Hepatocyte (in vitro differentiated cells): Measurements from ENCODE around the gene MRPL21. TPM values are rescaled to one million over a fixed set of nuclear protein-coding genes. Genes with fewer than 3 reads are reported as not detected.

ENCODE experiments used
- DNase-seq: peaks from one replicate; pipeline ENCODE4 v3.0.0-alpha.2; 2016; ENCODE audit warnings: low spot score
- H2AFZ ChIP-seq: fragments of 200-600 bp; sonication (generic); 2 replicates; pipeline ENCODE4 v1.6.0; 2016; ENCODE audit warnings: antibody characterized with exemption, mild to moderate bottlenecking
- H3K27ac ChIP-seq: fragments of 200-600 bp; sonication (generic); 2 replicates; pipeline ENCODE4 v1.5.1; 2016; ENCODE audit warnings: mild to moderate bottlenecking
- H3K27me3 ChIP-seq: fragments of 200-600 bp; sonication (generic); 2 replicates; pipeline ENCODE4 v1.6.1; 2016
- H3K36me3 ChIP-seq: fragments of 200-600 bp; sonication (generic); replicated peaks from 2 replicates; pipeline ENCODE4 v1.5.1; 2016; ENCODE audit warnings: low read depth; ENCODE audit not compliant: insufficient read depth
- H3K4me1 ChIP-seq: fragments of 200-600 bp; sonication (generic); 2 replicates; pipeline ENCODE4 v1.5.1; 2016; ENCODE audit warnings: mild to moderate bottlenecking, moderate library complexity; ENCODE audit not compliant: insufficient read depth
- H3K4me2 ChIP-seq: fragments of 200-600 bp; sonication (generic); 2 replicates; pipeline ENCODE4 v1.6.0; 2016
- H3K4me3 ChIP-seq: fragments of 200-600 bp; sonication (generic); 2 replicates; pipeline ENCODE4 v1.5.1; 2016; ENCODE audit warnings: mild to moderate bottlenecking
- H3K79me2 ChIP-seq: fragments of 200-600 bp; sonication (generic); 2 replicates; pipeline ENCODE4 v1.6.0; 2017; ENCODE audit warnings: mild to moderate bottlenecking
- H3K9me2 ChIP-seq: fragments of 200-600 bp; sonication (generic); replicated peaks from 2 replicates; pipeline ENCODE4 v1.6.0; 2017; ENCODE audit warnings: mild to moderate bottlenecking; ENCODE audit not compliant: insufficient read depth
- H3K9me3 ChIP-seq: fragments of 200-600 bp; sonication (generic); 2 replicates; pipeline ENCODE4 v1.5.1; 2016; ENCODE audit warnings: low read depth, mild to moderate bottlenecking
- H4K20me1 ChIP-seq: fragments of 200-600 bp; sonication (generic); 2 replicates; pipeline ENCODE4 v1.6.0; 2016; ENCODE audit warnings: mild to moderate bottlenecking; ENCODE audit not compliant: insufficient read depth, poor library complexity, severe bottlenecking
- CTCF ChIP-seq: fragments of 200-600 bp; sonication (generic); IDR thresholded peaks from 2 replicates; pipeline ENCODE4 v1.5.1; 2016; ENCODE audit warnings: antibody characterized with exemption, mild to moderate bottlenecking; ENCODE audit not compliant: poor library complexity
- EZH2 ChIP-seq: fragments of 200-600 bp; sonication (generic); IDR thresholded peaks from 2 replicates; pipeline ENCODE4 v1.6.1; 2016; ENCODE audit warnings: antibody characterized with exemption, mild to moderate bottlenecking, borderline replicate concordance
- EZH2phosphoT487 ChIP-seq: fragments of 200-600 bp; sonication (generic); IDR thresholded peaks from one replicate; pipeline ENCODE4 v1.6.1; 2018; ENCODE audit warnings: antibody characterized with exemption, mild to moderate bottlenecking, low read depth, moderate library complexity; ENCODE audit not compliant: unreplicated experiment, severe bottlenecking
- WGBS: methylation state at CpG from one replicate; pipeline ENCODE4 v1.1.6; 2016; ENCODE audit warnings: low lambda C conversion rate; ENCODE audit errors: missing lambda C conversion rate; 5-methylcytosine and 5-hydroxymethylcytosine counted together
- polyA plus RNA-seq: library from polyadenylated mRNA; unstranded; fragments of >200 nt; fragmentation: Nextera tagmentation; extraction: Ambion mirVana; gene quantifications from 2 replicates; pipeline ENCODE4 v1.2.1, GENCODE V29; 2016
- total RNA-seq: library from RNA; depleted of rRNA; stranded (reverse); fragments of >200 nt; gene quantifications from 2 replicates; pipeline ENCODE4 v1.2.3, GENCODE V29; 2014

The MRPL21 gene
- total and polyA plus RNA-seq, 2 experiments from 2014 or later = 34.9 to 86.2 TPM

- Histone ChIP-seq H2AFZ (no peak overlapping the region), H3K9me2 (no peaks in the 10 kb centered on the region)
- 92% methylated on average over 17 of the region's 17 CpGs for WGBS
Observed at GRCh38 chr11:68948935-68949334, 45.3 kb upstream of the MRPL21 start.

GRCh38 chr11:68948496-68948895, 44.9 kb upstream of the MRPL21 start:
- H3K4me2 ChIP-seq = no peak overlapping the region
- H3K4me3 ChIP-seq = no peak overlapping the region
- WGBS = 47% methylated on average over 2 of the region's 2 CpGs
- no peaks in the 10 kb centered on the region for H3K9me3 ChIP-seq
- no peaks in the 10 kb centered on the region for H3K4me1 ChIP-seq
- H3K79me2 ChIP-seq = no peaks in the 10 kb centered on the region
- no peak overlapping the region for H3K27ac ChIP-seq
- DNase-seq = no peak
- H2AFZ ChIP-seq = no peak overlapping the region
- TF ChIP-seq EZH2 (no peak), EZH2phosphoT487 (no peak)
- H3K9me2 ChIP-seq = no peaks in the 10 kb centered on the region
- H4K20me1 ChIP-seq = no peaks in the 10 kb centered on the region
- H3K27me3 ChIP-seq = no peaks in the 10 kb centered on the region
- H3K36me3 ChIP-seq = no peaks in the 10 kb centered on the region

More at GRCh38 chr11:68948935-68949334, 45.3 kb upstream of the MRPL21 start:
- Histone ChIP-seq H3K27me3 (no peaks in the 10 kb centered on the region), H3K36me3 (no peaks in the 10 kb centered on the region), H3K79me2 (no peaks in the 10 kb centered on the region), H4K20me1 (no peaks in the 10 kb centered on the region), H3K4me3 (no peak overlapping the region), H3K27ac (no peak overlapping the region), H3K4me1 (no peaks in the 10 kb centered on the region), H3K4me2 (no peak overlapping the region), H3K9me3 (no peaks in the 10 kb centered on the region)
- TF ChIP-seq CTCF (no peak), EZH2phosphoT487 (no peak), EZH2 (no peak)
- no peak for DNase-seq

- no peak overlapping the region for H2AFZ ChIP-seq
Observed at GRCh38 chr11:68947151-68947550, 43.5 kb upstream of the MRPL21 start.

More at GRCh38 chr11:68947151-68947550, 43.5 kb upstream of the MRPL21 start:
- H3K79me2 ChIP-seq = no peaks in the 10 kb centered on the region
- H3K9me2 ChIP-seq = no peaks in the 10 kb centered on the region
- no peaks in the 10 kb centered on the region for H3K27me3 ChIP-seq
- H3K4me1 ChIP-seq = peaks cover 8% of the 10 kb centered on the region
- DNase-seq = no peak
- 67% methylated on average over 11 of the region's 11 CpGs for WGBS
- no peak overlapping the region for H3K4me2 ChIP-seq
- no peak overlapping the region for H3K4me3 ChIP-seq
- no peak overlapping the region for H3K27ac ChIP-seq
- H4K20me1 ChIP-seq = no peaks in the 10 kb centered on the region
- no peaks in the 10 kb centered on the region for H3K9me3 ChIP-seq
- TF ChIP-seq EZH2phosphoT487 (no peak), EZH2 (no peak), CTCF (no peak)
- no peaks in the 10 kb centered on the region for H3K36me3 ChIP-seq
